Thymus (tissue), 11 donors: ENCODE results near the gene SYT8. TPM values are rescaled to one million over a fixed set of nuclear protein-coding genes. Genes with fewer than 3 reads are reported as not detected.
"Not testable (repeated sequence)": the region's sequence is repeated elsewhere in the genome, so short reads cannot be mapped to it uniquely, and the experiment has no call there.

ENCODE experiments used
- DNase-seq, 9 donors: peaks; one replicate each; pipeline ENCODE4 v3.0.0-alpha.2; 2013; ENCODE audit warnings: low spot score in 9 of 9, low read depth in 6 of 9, missing footprints in 1 of 9
- H3K27ac ChIP-seq, 2 donors: one replicate each; pipeline ENCODE4 v1.5.1; 2013; ENCODE audit warnings: control low read depth in 1 of 2, low read depth in 1 of 2, low read length in 1 of 2, mild to moderate bottlenecking in 1 of 2, moderate library complexity in 1 of 2
- H3K27me3 ChIP-seq, 2 donors: one replicate each; pipeline ENCODE4 v1.5.1; 2013; ENCODE audit warnings: low read length in 1 of 2; ENCODE audit not compliant: control insufficient read depth in 2 of 2, insufficient read depth in 1 of 2
- H3K36me3 ChIP-seq, 2 donors: one replicate each; pipeline ENCODE4 v1.5.1; 2013; ENCODE audit warnings: low read length in 1 of 2, mild to moderate bottlenecking in 1 of 2, moderate library complexity in 1 of 2; ENCODE audit not compliant: control insufficient read depth in 2 of 2, insufficient read depth in 2 of 2
- H3K4me1 ChIP-seq, 2 donors: one replicate each; pipeline ENCODE4 v1.5.1; 2013; ENCODE audit warnings: low read length in 2 of 2; ENCODE audit not compliant: control insufficient read depth in 2 of 2, insufficient read depth in 2 of 2
- H3K4me3 ChIP-seq, 2 donors: one replicate each; pipeline ENCODE4 v1.5.1; 2013; ENCODE audit warnings: low read length in 2 of 2, control low read depth in 1 of 2, mild to moderate bottlenecking in 1 of 2
- H3K9me3 ChIP-seq, 2 donors: one replicate each; pipeline ENCODE4 v1.5.1; 2013; ENCODE audit warnings: low read length in 1 of 2, mild to moderate bottlenecking in 1 of 2; ENCODE audit not compliant: control insufficient read depth in 2 of 2, insufficient read depth in 1 of 2
- WGBS: extraction: QIAGEN DNeasy Blood & Tissue Kit; methylation state at CpG from one replicate; pipeline ENCODE4 v1.1.7; 2013; 5-methylcytosine and 5-hydroxymethylcytosine counted together
- polyA plus RNA-seq: library from polyadenylated mRNA; stranded (reverse); fragments of 200-250 nt; gene quantifications from one replicate; pipeline ENCODE4 v1.2.3, GENCODE V29; 2013
- total RNA-seq: library from RNA; stranded (reverse); fragments of 120-200 nt; gene quantifications from one replicate; pipeline ENCODE4 v1.2.4, GENCODE V29; 2013
- donor health status: healthy.

Gene SYT8
- total and polyA plus RNA-seq, 2 donors = 0.71 to 9.8 TPM

DNA sequence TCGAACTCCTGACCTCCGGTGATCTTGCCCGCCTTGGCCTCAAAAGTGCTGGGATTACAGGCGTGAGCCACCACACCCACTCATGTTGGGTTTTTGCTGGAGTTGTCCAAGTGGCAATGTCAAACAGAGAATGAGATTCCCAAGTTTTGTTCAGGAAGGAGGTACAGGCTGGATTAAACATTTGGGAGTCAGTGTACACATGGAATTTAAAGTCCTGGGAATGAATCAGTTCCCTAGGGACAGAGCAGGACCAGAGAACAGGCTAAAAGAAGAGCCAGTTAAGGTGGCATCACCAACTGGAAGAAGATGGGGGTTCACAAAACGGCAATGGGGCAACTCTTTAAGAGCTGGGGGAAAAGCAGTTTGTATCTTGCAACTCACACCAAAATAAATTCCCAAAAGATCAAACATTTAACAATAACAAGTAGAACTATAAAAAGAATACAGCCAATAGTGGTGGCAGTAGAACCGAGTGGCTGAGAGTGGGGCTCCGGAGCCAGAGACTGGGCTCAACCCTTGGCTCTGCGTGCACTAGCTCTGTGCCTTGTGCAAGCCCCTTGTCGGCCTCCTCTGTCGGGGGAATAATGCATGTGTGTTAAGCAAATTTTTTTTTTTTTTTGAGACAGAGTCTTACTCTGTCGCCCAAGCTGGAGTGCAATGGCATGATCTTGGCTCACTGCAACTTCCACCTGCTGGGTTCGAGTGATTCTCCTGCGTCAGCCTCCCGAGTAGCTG is 37.2 kb upstream of the SYT8 start:
- Histone ChIP-seq H3K9me3 (no peaks in the 10 kb centered on the region), H3K36me3 (no peaks in the 10 kb centered on the region), H3K4me1 (peaks cover 0 to under 1% of the 10 kb centered on the region in 2 donors), H3K27me3 (no peaks in the 10 kb centered on the region), H3K27ac (no peak overlapping the region), H3K4me3 (no peak overlapping the region)
- WGBS = 96% methylated on average over 14 of the region's 14 CpGs
- no peak for DNase-seq

DNA sequence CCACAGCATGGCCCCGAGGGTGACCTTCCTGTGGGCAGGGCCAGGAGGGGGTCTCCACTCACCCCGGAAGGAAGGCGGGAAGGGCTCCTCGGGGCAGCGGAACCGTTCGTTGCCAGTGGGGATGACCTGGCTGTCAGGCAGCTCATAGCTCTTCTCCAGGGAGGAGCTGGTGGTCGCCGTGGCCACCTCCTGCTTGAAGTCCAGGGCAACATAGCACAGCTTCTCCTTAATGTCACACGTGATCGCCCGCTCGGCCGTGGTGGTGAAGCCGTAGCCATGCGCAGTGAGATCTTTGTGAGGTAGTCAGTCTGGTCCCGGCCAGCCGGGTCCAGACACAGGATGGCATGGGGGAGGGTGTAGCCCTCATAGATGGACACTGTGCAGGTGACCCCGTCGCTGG is 31.5 kb upstream of the SYT8 start:
- WGBS = 98% methylated on average over 20 of the region's 20 CpGs
- Histone ChIP-seq H3K27me3 (peaks cover 0 to 2% of the 10 kb centered on the region in 2 donors), H3K4me3 (no peak overlapping the region), H3K27ac (no peak overlapping the region), H3K4me1 (no peaks in the 10 kb centered on the region), H3K36me3 (no peaks in the 10 kb centered on the region), H3K9me3 (no peaks in the 10 kb centered on the region)
- no peak for DNase-seq

DNA sequence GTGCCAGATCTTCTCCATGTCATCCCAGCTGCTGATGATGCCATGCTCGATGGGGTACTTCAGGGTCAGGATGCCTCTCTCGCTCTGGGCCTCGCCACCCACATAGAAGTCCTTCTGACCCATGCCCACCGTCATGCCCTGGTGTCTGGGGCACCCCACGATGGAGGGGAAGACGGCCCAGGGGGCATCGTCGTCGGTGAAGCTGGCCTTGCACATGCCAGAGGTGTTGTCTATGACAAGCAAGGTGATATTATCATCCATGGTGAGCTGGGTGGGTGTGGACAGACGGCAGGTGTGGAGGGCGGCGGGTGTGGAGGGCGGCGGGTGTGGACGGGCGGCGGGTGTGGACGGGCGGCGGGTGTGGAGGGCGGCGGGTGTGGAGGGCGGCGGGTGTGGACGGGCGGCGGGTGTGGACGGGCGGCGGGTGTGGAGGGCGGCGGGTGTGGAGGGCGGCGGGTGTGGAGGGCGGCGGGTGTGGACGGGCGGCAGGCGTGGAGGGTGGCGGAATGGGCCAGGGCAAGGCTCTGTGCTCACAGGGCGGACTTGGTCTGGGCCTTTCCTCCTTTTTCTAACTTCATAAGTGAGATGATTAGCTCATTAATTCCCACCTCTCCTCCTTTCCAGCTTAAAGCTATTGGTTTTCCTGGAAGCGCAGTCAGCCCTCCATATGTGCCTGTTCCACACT is 30.8 kb upstream of the SYT8 start:
- H3K4me3 ChIP-seq, H3K4me1 ChIP-seq, H3K36me3 ChIP-seq, DNase-seq, H3K27me3 ChIP-seq, H3K9me3 ChIP-seq, H3K27ac ChIP-seq: not testable (repeated sequence)
- WGBS = 98% methylated on average over 42 of the region's 42 CpGs

DNA sequence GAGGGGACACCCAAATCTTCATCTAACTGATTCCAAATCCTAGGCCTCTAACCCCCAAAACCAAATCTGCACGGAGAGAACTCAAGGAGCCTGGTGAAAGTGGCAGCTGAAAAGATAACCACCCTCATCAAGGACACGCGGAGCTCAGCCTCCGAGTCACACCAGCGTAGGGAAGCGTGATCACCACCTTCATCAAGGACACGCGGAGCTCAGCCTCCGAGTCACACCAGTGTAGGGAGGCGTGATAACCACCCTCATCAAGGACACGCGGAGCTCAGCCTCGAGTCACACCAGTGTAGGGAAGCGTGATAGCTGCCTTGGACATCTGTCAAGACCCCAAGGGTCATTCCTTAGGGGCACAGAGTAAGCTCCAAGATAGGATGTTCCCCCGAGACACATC is 29.3 kb upstream of the SYT8 start:
- peaks cover 0 to 7% of the 10 kb centered on the region in 2 donors for H3K27me3 ChIP-seq
- 97% methylated on average over 15 of the region's 15 CpGs for WGBS
- H3K4me1 ChIP-seq = no peaks in the 10 kb centered on the region
- no peak overlapping the region for H3K4me3 ChIP-seq
- H3K27ac ChIP-seq = no peak overlapping the region
- H3K9me3 ChIP-seq = no peaks in the 10 kb centered on the region
- no peaks in the 10 kb centered on the region for H3K36me3 ChIP-seq
- no peak for DNase-seq

DNA sequence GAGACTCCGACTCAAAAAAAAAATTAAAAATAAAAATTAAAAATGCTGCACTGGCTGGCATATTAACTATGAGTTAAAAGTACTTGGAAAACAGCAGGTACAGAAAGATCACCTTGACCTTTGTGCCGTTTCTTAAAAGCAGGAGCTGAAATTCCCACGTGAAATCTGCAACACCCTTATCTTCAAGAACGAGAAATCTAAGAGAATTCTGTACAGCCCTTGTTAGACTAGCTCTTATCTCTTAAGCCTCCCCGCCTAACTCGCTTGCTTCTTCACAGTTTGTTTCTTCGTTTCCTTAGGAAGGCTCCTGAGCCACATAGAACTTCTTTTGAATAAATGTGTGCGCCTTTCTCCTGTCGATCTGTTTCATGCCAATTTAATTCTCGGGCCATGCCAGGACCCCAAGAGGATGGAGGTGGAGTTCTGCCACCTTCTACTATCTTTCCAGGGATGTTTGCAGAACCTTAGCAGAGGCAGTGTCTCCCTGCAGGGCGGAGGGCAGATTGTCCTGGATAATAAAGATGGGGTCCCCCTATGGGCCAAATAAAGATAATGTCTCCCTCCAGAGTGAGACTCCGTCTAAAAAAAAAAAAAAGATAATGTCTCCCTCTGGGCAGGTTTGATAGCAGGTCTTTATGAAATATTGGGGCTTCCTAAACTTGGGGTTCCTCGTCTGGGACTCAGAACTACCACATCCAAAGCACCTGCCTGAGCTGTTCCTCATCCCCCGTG is 27.4 kb upstream of the SYT8 start:
- Histone ChIP-seq H3K27me3 (peaks cover 0 to 17% of the 10 kb centered on the region in 2 donors), H3K27ac (no peak overlapping the region), H3K4me1 (no peaks in the 10 kb centered on the region), H3K36me3 (no peaks in the 10 kb centered on the region), H3K9me3 (no peaks in the 10 kb centered on the region), H3K4me3 (no peak overlapping the region)
- WGBS = 83% methylated on average over 14 of the region's 14 CpGs
- no peak for DNase-seq

DNA sequence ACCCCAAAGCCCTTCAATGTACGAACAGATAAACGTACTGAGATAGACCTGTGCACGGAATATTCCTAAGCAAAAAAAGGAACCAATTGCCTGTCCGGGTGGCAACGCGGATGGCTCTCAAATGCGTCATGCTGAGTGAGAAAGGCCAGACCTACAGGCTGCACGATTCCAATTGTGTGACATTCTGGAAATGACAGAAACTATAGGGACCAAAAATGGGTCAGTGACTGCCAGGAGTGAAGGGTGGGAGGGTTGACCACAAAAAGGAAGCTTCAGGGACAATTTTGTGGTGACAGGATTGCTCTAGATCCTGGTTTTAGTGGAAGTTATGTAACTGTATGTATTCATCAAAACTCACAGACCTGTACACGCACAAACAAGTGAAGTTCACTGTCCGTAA is 24.0 kb upstream of the SYT8 start:
- WGBS = 58% methylated on average over 10 of the region's 10 CpGs
- no peak overlapping the region for H3K27ac ChIP-seq
- H3K4me3 ChIP-seq = no peak overlapping the region
- H3K9me3 ChIP-seq = no peaks in the 10 kb centered on the region
- DNase-seq = no peak
- no peaks in the 10 kb centered on the region for H3K4me1 ChIP-seq
- H3K36me3 ChIP-seq = no peaks in the 10 kb centered on the region
- H3K27me3 ChIP-seq = peaks cover 0 to 17% of the 10 kb centered on the region in 2 donors

DNA sequence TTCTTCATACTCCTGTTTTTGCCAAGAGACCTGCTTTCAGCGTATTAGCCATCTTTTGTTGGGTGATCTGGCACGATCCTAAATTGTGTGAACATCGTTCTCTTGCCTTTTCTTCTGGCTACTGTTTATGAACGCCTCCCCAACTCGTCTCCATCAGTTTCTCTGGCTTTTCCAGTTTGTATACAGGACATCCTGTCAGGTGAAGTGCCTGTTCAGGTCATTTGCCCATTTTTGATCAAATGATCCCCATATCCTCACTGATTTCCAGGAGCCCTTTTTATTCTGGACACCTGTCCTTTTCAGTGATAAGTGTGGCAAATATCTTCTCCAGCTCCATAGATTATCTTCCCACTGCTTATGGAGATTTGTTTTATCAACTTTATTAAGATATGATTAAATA is 22.5 kb upstream of the SYT8 start:
- 95% methylated on average over 5 of the region's 5 CpGs for WGBS
- H3K4me3 ChIP-seq = no peak overlapping the region
- no peak for DNase-seq
- H3K4me1 ChIP-seq = no peaks in the 10 kb centered on the region
- H3K27ac ChIP-seq = no peak overlapping the region
- H3K27me3 ChIP-seq = peaks cover 0 to 17% of the 10 kb centered on the region in 2 donors
- H3K36me3 ChIP-seq = no peaks in the 10 kb centered on the region
- no peaks in the 10 kb centered on the region for H3K9me3 ChIP-seq

DNA sequence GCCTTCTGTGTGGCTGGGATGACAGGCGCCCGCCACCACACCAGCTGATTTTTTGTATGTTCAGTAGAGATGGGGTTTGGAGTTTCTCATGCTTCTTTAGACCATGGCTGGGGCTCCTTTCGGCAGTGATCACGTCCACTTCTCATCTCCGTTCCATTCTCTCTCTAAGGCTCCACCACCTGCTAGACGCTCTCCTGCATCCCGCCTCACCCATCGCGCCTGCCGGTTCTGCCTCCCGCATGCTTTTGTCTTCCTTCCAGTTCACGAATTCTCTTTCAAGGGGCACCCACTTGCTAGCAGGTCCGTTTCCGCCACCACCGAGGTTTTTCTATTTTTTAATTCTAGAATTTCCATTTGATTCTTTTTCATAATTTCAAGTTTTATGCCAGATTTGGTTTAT is 22.0 kb upstream of the SYT8 start:
- H3K9me3 ChIP-seq = no peaks in the 10 kb centered on the region
- no peak for DNase-seq
- H3K27ac ChIP-seq = no peak overlapping the region
- peaks cover 0 to 17% of the 10 kb centered on the region in 2 donors for H3K27me3 ChIP-seq
- no peaks in the 10 kb centered on the region for H3K4me1 ChIP-seq
- no peaks in the 10 kb centered on the region for H3K36me3 ChIP-seq
- no peak overlapping the region for H3K4me3 ChIP-seq
- 97% methylated on average over 15 of the region's 15 CpGs for WGBS

DNA sequence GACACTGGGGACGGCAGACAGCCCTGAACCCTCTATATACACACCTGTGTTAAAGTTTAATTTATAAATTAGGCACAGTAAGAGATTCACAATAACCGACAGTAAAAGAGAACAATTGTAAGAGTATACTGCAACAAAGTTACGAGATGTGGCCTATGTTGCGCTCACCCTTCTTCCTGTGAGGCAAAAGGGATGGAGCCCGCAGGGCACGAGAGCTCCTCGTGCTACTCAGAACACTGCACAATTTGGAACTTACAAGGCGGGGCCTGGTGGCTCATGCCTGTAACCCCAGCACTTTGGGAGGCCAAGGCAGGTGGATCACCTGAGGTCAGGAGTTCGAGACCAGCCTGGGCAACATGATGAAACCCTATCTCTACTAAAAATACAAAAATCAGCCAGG is 21.4 kb upstream of the SYT8 start:
- peaks cover 0 to 17% of the 10 kb centered on the region in 2 donors for H3K27me3 ChIP-seq
- H3K36me3 ChIP-seq, H3K27ac ChIP-seq, H3K9me3 ChIP-seq, DNase-seq, H3K4me1 ChIP-seq, H3K4me3 ChIP-seq: not testable (repeated sequence)
- 96% methylated on average over 9 of the region's 9 CpGs for WGBS
